Panc1 (cell line): ENCODE data around the gene ZC3H7A. TPM values are rescaled to one million over a fixed set of nuclear protein-coding genes. Genes with fewer than 3 reads are reported as not detected.
A peak's percentile ranks its signal among the peaks of the same experiment; 100 is the strongest.

Experiments used
- ATAC-seq: fragments of 200-7000 bp; cut with Tn5 transposase; 2 replicates; pipeline ENCODE4 v1.9.1; 2020; ENCODE audit warnings: mild to moderate bottlenecking, moderate library complexity
- BruUV-seq: library from RNA; stranded (reverse); fragments of 400-500 nt; replicated peaks from 2 replicates; lab custom pipeline; 2021; lab: Mats Ljungman, UMichigan
- CTCF ChIA-PET: fragments of 300-600 bp; sonication (Branson Sonifier 250); formaldehyde crosslinking; loops from one replicate; lab custom pipeline; 2022; ENCODE audit warnings: antibody characterized with exemption; lab: Charles Lee
- POLR2A ChIA-PET: fragments of 300-600 bp; sonication (Branson Sonifier 250); formaldehyde crosslinking; loops from one replicate; lab custom pipeline; 2022; ENCODE audit warnings: antibody characterized with exemption; lab: Charles Lee
- DNase-seq: peaks from one replicate; pipeline ENCODE4 v3.0.0-alpha.2; 2010; ENCODE audit warnings: low read depth, low spot score
- H3K27ac ChIP-seq: 2 replicates; pipeline ENCODE4 v1.5.1; 2011; ENCODE audit warnings: mild to moderate bottlenecking, low read length, inconsistent platforms
- H3K27me3 ChIP-seq: fragments of 200-500 bp; sonication (Bioruptor generic); 2 replicates; pipeline ENCODE4 v1.6.0; 2014; ENCODE audit warnings: low read length, inconsistent platforms; ENCODE audit not compliant: control insufficient read depth, insufficient read depth
- H3K36me3 ChIP-seq: fragments of 200-500 bp; sonication (Bioruptor generic); 2 replicates; pipeline ENCODE4 v1.5.1; 2014; ENCODE audit warnings: inconsistent platforms, mild to moderate bottlenecking, low read length, moderate library complexity; ENCODE audit not compliant: control insufficient read depth, insufficient read depth
- H3K4me1 ChIP-seq: 2 replicates; pipeline ENCODE4 v1.5.1; 2011; ENCODE audit warnings: inconsistent platforms, mild to moderate bottlenecking, low read length, moderate library complexity; ENCODE audit not compliant: control insufficient read depth, insufficient read depth
- H3K4me3 ChIP-seq, 2 experiments: 2 replicates each; pipeline ENCODE4 v1.5.1; 2011 to 2012; ENCODE audit warnings: low read depth in 2 of 2, low read length in 2 of 2, mild to moderate bottlenecking in 2 of 2, inconsistent platforms in 1 of 2, moderate library complexity in 1 of 2
- H3K9me3 ChIP-seq: fragments of 200-500 bp; sonication (Bioruptor generic); 2 replicates; pipeline ENCODE4 v1.5.1; 2014; ENCODE audit warnings: low read depth, mild to moderate bottlenecking, inconsistent platforms, low read length, moderate library complexity; ENCODE audit not compliant: control insufficient read depth, insufficient read depth
- CTCF ChIP-seq: fragments of 450-650 bp; IDR thresholded peaks from 2 replicates; pipeline ENCODE4 v1.5.1; 2017; ENCODE audit warnings: mild to moderate bottlenecking
- POLR2AphosphoS5 ChIP-seq: IDR thresholded peaks from 2 replicates; pipeline ENCODE4 v1.6.1; 2012; ENCODE audit warnings: mild to moderate bottlenecking, low read depth, low read length, moderate library complexity
- REST ChIP-seq, 2 experiments: IDR thresholded peaks; 2 replicates each; pipeline ENCODE4 v1.6.1; 2011 to 2012; ENCODE audit warnings: low read depth in 2 of 2, control low read depth in 1 of 2, low read length in 1 of 2, mild to moderate bottlenecking in 1 of 2, moderate library complexity in 1 of 2; ENCODE audit not compliant: insufficient read depth in 1 of 2
- SIN3A ChIP-seq: IDR thresholded peaks from 2 replicates; pipeline ENCODE4 v1.6.1; 2012; ENCODE audit warnings: low read depth, mild to moderate bottlenecking, low read length, moderate library complexity, borderline replicate concordance; ENCODE audit not compliant: insufficient read depth
- TCF7L2 ChIP-seq: IDR thresholded peaks from 2 replicates; pipeline ENCODE4 v1.6.1; 2011; ENCODE audit warnings: mild to moderate bottlenecking, low read depth, low read length, inconsistent platforms
- in situ Hi-C: cut with HindIII; loops from 2 replicates; pipeline ENCODE4 v1.10.0; 2016; ENCODE audit warnings: low sequenced_read_pairs, low pct_unique_long_range_greater_than_20kb
- intact Hi-C: fragments of 100-400 bp; cut with micrococcal nuclease; formaldehyde crosslinking; loops from one replicate; pipeline ENCODE4 v1.10.0; 2022; ENCODE audit not compliant: unreplicated experiment
- total RNA-seq: library from RNA; stranded (reverse); gene quantifications from one replicate; pipeline ENCODE4 v1.2.1, GENCODE V29; 2021; ENCODE audit not compliant: unreplicated experiment

The ZC3H7A gene
- total RNA-seq, 1 experiment from 2014 or later = 52.3 TPM

- ChIA-PET CTCF (no interaction called here), POLR2A (interaction anchor here (0.7 kb wide), 1 partner anchor 51 kb away, joined by 3 read pairs; no protein-coding TSS in a partner anchor)
- Histone ChIP-seq H3K9me3 (no peaks in the 10 kb centered on the region), H3K4me3 (no peak overlapping the region), H3K4me1 (peaks cover 6% of the 10 kb centered on the region; the same call in 1 of the 2 replicates), H3K36me3 (peaks cover 37% of the 10 kb centered on the region), H3K27me3 (no peaks in the 10 kb centered on the region), H3K27ac (no peak overlapping the region)
- DNase-seq = no peak
- no TSS peak for BruUV-seq
- peak; percentile 47; the same call in 1 of the 2 replicates for ATAC-seq
- intact Hi-C loops (no loop called here), in situ Hi-C loops (no loop called here)
- no peak for TF ChIP-seq POLR2AphosphoS5
- TF ChIP-seq SIN3A = no peak
- peak; percentile 44; the same call in 1 of the 2 replicates for TF ChIP-seq TCF7L2
Measured at GRCh38 chr16:11757671-11758545, 39.1 kb downstream of the ZC3H7A start.

DNA sequence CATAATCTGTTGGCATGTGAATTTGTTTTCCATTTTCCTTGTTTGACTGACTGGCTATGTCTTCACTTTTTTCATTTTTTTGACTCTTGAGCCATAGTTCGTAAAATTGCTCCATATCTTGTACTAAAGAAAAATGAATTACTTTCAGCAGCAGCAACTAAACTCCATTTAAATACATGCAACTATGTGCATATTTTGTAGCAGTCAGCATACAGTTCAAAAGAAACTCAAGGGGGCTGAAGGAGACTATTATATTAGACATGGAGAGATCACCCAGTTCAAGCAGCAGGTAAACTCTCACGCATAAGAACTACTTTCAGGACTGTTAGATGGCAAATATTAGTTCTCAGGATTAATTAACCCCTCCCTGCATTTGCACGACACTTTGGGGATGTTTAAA is 40.8 kb downstream of the ZC3H7A start:
- DNase-seq = no peak
- Histone ChIP-seq H3K4me3 (no peak overlapping the region), H3K27me3 (no peaks in the 10 kb centered on the region), H3K36me3 (peaks cover 28% of the 10 kb centered on the region), H3K9me3 (no peaks in the 10 kb centered on the region), H3K4me1 (peaks cover 6% of the 10 kb centered on the region; the same call in 1 of the 2 replicates), H3K27ac (no peak overlapping the region)
- intact Hi-C loops (no loop called here), in situ Hi-C loops (no loop called here)
- no TSS peak for BruUV-seq
- no peak for ATAC-seq
- TF ChIP-seq POLR2AphosphoS5 (no peak), SIN3A (no peak), REST (IDR thresholded peaks at IDR 0.05; ENCODE audit: insufficient read depth in 1 of 2, low read depth in 2 of 2, low read length in 1 of 2) (no peak), TCF7L2 (no peak), CTCF (no peak)
- POLR2A ChIA-PET = no interaction called here
- CTCF ChIA-PET = no interaction called here
